Measurements from ENCODE around the gene FIBIN.

FIBIN gene

DNA sequence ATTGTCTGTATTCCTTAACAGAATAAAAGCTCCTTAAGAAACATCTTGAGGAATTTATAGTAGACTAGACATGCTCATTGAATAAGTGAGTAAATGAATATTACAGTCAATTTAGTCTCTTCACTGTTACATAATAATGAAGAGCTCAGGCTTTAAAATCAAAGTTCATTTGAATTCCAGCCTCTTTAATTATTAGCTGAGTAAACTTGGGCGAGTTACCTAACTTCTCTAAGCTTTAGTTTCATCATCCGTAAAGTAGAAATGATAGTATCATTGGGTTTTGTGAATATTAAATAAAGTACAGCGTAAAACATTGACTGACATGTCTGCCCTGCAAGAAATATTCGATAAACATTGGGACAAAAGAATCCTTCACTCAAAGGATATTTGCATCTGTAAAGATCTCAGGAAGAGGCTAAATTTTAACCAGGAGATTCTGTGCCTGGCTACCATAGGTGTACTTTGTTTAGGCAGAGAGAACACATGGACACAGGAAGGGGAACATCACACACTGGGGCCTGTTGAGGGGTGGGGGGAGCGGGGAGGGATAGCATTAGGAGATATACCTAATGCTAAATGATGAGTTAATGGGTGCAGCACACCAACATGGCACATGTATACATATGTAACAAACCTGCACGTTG, 31.5 kb downstream of the FIBIN start:
- DNase-seq: no peak

DNA sequence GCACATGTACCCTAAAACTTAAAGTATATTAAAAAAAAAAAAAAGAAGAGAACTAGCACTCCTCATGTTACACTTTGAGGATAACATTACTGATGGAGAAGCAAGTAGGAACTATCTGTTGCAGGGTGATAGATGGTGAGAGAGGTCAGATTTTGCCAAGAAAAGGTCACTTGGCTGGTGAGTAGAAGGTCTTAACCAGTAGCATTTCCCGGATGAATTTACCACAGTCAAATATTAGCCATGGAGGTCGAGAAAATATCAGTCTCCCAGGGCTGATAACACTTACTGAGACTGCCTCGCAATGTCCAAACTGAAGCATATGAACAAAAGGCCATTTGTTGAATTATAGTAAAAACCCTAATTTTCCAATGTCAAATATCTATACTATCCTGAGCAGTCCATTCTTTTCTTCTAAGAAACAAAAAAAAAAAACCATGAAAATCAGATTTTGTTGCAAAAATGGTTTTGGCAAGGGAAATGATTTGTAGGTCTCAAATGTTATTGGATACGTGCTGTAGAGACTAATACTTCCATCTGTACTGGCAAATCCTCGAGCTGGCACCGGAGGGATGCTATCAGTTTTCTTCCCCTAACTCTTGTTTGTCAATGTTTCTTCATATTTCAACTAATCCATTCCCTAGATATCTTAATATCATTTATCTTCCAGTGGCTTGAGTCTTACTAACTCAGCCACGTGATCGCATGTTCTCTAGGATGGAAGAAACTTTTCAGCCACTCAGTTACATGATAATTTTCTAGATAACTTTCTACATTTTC, 32.2 kb downstream of the FIBIN start:
- DNase-seq: no peak

DNA sequence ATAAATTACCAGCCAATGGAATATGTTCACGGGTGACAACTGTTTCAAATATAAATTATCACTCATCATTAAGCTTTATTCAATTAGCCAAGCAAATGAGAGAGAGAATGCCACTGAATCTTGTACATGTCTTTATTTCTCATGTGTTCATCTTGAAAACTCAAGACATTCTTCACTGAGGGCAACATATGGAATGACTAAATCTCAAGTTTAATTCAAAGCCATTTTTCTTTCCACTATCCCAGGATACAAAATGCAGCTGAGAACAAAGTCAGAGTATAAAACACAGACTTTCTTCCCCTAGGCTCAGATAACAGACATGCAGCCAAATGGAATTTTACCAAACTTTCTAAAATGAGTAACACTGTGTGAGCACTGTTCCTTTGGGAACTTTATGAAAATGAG, 34.7 kb downstream of the FIBIN start:
- DNase-seq: no peak

DNA sequence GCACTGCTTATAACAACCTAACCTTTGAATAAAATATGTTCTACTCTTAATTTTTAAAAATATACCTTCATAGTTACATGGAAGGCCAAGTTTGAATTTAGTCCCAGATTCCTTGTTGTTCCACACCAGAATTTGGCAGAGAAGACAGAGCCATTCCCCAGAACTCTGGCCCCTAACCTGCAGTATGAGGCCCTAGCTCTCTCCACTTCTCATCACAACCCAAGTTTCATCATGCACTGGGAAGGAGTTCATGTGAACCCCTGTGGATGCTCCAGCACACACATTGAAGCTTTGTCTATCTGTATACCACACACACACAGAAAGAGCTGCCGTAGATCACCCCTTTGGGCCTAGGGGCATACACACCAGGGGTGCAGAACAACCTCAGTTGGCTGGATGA, 36.1 kb downstream of the FIBIN start:
- no peak for DNase-seq

DNA sequence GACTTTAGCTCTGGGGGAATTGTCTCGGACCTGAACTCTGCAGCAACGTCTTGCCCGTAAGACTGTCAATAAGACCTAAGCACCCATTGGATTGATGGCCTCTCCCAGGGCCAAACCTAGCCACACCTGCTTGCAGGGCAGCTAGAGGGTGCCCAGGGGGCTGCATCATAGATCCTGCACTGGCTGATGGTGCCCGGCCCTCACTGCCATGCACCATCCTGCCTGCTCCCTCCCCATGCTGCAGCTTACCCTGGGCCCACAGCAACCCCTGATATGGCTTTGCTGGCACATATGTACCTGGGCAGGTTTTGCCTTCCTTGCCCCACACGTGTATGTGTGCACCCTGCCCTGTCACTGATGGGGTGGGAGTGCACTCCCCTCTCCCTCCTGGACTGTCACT, 37.8 kb downstream of the FIBIN start:
- DNase-seq: no peak

DNA sequence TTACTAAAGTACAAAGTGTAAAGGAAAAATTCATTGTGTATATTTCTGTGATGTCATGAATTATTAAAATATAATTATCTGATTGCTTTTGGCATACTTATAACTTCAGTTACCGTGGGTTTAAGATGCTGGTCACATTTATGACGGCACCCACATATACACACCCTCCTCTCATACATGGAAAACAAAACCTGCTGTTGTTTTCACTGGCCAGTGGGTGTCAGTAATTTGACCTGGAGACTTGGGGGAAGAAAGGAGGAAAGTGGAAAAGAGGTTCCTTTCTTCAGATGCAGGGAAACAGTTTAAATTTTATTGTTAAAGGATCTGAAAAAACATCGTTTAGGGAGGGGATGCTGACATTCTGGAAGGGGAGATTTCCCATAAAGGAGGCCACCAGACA, 46.0 kb downstream of the FIBIN start:
- DNase-seq: no peak

DNA sequence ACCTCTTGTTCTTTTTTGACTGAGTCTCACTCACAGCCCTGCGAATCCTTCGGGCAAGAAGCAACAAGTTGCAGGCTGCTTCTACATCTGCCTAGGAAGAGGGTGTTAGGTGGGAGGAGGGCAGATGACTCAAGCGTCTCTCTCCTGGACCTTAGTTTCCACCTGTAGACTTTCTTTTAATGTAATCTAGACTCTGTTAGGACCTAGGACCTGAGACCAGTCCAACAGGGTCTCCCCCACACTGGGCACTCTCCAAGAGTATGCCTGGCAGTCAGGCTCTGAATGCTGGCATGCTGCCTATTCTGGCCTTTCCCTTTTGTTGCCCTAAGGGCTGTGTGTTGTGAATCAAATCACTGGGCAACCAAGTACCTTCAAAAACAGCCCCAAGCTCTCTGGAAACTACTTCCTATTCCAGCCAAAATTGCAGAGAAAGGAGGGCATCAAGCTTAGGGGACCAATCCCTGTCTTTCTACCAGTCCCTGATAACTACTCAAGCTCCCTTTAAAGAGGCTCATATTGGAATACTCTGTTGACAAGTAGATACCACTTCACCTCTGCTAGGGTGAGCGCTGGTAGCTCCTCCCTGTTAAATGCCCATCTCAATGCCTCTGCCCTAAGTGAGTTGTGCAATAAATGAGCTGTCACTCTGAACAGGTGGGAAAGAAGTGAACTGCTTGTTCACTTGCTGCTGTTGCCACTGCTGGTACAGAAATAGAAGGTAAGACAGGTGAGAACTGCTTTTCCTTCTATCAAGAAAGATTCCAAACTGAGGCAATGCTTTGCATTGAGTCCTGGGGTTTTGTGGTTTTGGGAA, 46.6 kb downstream of the FIBIN start, which contains the start of gene BBOX1:
BBOX1 (plus strand) TSS at position 514 of the 814 bp plus-strand sequence. CDS start 14,616 bp downstream, outside the sequence.
- DNase-seq: no peak

DNA sequence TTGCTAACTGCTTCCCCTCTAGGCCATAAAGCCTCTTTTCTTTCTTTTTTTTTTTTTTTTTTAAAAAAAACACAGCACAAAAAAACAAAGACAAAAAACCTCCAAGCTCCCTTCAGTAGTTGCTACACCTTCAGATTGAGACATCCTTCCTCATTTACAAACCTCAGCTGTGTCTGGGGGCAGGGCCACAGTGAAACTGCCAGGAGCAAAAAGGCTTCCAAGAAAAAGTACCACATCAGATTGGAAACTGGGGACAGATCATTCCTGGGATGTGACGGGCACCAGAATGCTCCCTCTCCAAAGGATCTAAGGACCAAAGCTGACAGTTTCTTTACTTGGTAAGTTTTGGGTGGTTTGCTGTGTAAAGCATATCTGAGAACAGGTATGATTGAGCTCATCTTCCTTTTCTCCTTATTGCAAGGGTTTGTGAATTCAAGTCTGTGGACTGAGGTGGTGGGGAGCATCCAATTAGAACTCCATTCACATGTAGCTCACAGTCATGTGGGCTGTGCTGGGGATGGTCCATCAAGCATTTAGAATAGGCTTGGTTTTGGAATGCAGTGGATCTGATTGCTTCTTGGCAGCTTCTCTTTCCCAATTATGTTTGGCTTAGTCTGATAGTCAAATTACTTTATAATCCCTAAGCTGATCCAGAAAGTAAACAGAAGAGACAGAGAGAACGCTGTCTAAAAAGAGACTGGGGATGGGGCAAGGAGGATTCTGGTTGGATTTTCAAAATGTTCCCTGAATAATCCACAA, 47.4 kb downstream of the FIBIN start:
- DNase-seq: no peak

Data from suppressor macrophage treated with lipopolysaccharide for 4 hours (primary cell).